GM21447 (cell line): ENCODE results near the gene UBE2N.
"Not testable (repeated sequence)": the region's sequence is repeated elsewhere in the genome, so short reads cannot be mapped to it uniquely, and the experiment has no call there.

ENCODE experiments used
- ATAC-seq: cut with Tn5 transposase; IDR thresholded peaks from one replicate; pipeline ENCODE4 v1.9.1; 2021; ENCODE audit not compliant: unreplicated experiment

Gene UBE2N

DNA sequence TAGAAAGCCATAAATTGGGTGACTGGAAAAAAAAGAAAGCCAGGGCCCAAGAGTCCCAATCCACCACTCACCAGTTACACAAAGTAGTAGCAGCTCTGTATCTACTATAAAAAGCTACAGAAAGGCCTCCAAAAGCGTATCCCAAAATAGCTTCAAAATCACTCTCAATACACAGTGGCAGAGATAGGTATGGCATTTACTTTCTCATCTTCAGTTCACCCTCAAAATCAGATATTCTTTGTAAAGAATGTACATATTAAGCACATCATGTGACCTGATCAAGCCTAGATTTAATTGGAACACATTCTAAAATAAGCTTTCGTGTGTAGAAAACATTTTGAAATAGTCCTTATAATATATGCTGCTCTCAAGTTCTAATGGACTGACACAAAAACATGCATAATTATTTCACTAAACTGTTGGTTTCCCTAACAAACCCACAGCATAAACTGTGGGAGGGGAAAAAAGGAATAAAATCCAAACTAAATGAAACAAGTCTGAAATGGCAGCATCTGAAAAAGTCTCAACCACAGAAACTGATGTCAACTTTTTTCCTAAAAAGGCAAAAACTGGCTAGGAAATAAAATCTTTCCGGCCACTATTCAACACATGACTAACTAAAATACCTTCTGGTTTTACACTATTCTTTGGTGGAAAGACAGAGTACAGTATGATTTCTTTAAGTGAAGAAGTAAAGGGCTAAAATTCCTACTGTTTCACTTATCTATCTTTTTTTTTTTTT, 25.9 kb downstream of the UBE2N start:
- no peak for ATAC-seq

DNA sequence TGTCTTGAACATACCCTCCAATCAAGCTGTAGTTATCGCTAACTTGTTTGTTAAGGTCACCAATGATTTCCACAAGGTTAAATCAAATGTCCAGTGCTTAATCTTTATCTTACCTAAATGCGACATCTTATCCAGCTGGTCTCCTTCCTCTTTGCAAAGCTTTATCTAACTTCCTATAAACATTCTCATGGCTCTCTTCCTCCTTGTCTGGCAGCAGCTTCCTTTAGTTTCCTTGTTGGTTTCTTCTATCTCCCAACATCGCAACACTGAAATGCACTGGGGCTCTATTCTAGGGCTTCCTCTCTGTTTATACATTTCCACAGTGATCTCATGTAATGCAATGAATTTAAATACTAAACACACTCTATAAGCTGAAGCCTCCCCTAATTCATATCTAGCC, 28.7 kb downstream of the UBE2N start:
- no peak for ATAC-seq

DNA sequence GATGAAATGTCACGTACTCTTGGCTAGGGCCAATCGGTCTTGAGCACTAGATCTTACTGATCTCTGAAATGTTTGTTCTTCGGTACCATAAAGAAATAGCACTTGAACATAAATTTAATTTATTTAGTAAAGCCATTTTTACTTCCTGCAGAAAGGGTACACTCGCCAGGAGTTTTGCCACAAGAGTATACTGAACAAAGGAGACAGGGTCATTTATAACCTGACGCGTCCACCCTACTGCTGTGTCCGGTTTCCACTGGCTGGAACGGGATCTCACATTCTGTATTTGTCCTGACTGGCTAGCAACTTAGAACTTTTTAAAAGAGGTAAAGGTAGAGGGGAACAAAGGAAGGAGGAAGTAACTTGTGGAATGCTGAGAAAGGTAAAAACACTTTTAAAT, 29.4 kb downstream of the UBE2N start:
- ATAC-seq: not testable (repeated sequence)

DNA sequence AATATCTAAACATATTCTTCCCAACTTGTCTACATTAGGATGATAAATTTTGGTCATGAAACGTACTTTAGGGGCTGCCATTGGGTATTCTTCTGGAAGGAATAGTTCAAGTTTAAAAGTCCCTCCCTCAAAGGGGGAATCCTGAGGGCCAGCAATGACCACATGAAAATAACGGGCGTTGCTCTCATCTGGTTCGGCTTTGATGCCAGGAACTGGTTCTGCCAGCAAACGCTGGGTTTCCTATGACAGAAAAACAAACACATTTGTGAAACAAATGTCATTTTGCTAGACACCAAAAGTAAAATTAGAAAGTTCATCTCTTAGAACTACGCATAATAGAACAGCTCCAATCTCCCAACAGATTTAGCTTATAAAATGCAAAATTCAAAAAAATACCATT, 30.7 kb downstream of the UBE2N start:
- ATAC-seq: not testable (repeated sequence)

DNA sequence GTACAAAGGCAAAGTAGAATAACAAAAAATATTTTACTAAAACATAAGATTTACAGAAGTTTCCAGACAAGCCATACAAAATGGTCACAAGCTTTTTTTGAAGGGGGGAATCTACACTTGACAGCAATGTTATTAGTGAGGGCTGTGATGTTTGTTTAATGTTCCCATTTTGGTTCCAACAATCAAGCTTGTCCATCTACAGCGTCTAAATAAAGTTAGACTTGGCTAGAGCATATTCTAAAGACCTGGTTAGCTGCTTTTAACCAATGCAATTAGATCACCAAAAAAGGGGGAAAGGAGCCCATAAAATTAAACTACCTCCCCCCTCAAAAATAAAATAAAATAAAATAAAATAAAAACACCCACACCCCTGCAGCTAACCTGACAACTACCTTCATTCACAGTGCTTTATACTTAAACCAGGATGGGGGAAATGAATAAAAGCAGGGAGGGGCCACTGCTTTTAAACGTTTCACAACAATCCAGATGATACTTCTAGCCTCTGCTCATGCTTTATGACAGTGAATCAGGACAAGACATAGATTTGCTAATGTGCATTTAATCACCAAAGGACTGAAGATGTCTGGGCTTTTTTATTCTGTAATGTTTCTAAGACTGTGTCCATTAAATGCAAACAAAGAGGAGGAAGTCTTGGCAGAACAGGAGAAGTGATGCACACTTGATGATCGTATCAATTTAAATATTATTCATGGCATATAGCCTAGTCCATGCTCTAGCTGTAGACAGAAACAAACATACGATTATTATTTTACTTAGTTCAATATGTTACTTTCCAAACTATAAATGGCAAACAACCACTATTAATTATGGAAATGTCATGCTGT, 32.2 kb downstream of the UBE2N start:
- ATAC-seq: not testable (repeated sequence)

DNA sequence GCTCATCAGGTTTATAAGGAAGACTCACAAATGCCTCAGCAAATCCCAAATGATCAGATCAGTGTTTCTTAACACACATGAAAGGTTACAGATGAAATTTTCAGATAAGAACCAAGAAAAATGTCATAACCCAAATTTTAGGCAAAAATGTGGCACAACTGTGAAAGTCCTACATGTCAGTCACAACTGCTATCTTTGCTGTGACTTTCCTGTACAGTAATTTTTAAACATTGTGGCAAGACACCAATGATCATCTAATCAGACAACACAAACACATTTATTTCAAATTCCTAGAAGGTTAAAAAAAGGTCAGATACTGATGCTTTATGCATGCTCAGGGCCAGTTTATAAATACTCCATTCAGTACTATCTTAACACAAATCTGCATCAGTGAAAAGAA, 32.9 kb downstream of the UBE2N start:
- ATAC-seq: no peak

DNA sequence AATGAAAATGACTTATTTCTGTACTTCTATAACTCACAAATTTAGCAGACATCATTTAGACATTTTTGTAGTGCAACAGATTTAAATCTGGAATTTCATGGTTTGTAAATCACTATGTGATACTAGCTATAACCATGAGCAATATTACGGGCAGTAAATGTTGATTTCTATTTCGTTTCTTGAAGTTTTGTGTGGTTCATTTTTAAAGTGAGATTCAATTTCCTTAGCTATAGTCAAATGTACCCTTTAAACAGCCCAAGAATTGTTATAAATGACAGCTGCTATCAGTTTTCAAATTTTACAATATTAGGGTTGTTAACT, 33.8 kb downstream of the UBE2N start:
- ATAC-seq: no peak

DNA sequence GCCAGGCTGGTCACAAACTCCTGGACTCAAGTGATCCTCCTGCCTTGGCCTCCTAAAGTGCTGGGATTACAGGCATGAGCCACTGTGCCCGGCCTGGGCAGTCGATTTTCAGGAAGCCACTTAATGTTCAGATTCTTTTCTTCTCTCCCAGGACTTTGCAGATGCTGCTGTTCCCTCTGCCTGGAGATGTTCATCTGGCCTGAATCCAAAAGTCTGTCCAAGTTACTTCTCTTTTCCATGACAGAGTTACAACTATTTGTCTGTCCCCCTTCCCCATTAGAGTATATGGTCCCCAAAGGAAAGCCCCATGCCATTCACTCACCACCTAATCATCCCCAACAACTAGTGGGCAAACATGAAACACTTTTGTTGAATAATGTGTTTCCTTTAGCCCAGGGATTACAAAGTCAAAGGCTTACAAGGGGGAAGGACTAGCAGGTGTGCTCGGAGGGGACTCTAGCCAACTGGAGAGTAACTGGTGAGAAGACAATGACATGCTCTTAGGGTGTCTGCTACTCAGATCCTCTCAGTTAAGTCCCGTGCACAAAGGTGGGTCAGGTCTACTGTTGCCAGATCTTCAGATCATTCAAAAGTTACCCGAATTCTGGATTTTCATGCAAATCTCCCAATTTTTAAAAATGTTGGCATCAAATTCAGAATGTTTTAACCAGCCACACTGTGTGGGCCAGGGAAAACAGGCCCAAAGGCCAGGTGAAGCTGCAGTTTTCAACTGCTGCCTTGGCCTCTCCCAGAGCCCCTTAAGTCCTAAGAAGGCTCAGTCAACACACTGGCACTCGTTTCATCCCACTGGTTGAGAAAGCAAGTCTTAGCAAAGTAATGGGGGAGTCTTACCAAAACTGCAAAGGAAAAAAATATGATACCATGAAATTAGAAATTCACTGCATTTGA, 34.4 kb downstream of the UBE2N start:
- ATAC-seq: no peak

DNA sequence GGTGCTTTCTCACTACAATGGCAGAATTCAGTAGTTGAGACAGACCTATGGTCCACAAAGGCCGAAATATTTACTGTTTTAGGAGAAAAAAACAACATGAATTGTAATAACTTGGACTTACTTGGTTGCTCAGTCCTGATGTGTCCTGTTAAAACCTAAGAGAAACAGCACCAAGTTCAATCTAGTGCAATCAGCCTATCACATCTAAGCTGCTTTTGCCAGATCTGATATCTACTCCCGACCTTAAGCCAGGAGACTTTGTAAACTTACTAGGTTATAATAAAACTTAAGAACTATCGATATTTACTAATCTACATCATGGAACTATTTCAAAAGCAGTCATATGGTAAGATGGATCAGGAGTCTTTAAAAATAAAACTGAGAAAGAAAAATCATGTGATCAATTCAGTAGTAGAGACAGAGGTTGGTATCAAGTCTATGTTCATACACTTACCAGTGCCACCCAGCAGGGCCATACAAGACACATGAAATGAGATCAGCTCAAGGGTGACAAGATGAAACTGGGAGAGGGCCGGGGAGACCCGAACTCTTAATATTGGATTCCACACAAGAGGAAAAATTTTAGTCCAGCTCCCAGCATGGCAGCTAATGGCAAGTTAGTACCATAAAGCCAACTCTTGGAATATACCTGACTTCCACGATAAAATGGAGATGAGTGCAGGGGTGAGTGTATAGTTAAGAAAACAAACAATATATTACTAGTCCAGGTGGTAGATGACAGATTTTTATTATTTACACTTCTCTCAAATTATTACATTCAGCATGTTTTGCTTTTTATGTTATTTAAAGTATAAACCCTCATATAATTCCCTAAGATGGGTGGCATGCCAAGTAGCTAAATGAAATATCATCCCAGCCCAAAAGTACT, 36.5 kb downstream of the UBE2N start:
- ATAC-seq: no peak

DNA sequence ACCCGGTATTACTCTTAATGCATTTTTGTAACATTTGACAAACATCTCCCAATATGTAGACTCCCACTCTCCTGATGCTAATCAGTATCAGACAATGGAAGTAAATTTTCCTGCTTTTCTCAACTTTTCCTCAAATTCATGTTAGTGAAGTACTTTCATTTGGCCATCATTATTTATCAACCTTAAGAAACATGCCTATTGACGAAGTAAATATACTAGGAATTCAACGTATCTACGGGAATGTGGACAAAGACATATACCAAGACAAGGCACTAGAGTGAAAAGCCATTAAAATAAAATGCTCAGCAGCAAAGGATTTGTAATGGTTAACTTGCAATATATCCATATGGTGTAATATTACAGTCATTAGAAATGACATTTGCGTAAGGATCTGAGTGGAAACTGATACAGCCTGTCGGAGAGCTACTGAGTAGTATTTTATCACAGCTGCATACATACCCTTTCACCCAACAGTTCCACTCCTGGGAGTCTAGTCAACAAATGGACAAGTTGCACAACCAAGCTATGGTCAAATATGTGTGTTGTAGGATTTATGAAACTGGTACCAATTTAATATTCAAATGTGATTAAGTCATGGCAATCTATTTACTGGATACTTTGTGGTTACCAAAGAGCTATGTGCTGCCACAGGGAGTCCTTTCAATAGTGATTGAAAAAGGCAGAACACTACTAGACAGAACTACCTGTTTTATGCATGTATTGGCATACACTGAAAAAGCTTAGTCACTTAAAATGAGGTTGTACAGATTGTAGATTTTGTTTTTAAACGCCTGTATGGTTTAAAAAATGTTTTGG, 37.6 kb downstream of the UBE2N start:
- ATAC-seq: no peak

DNA sequence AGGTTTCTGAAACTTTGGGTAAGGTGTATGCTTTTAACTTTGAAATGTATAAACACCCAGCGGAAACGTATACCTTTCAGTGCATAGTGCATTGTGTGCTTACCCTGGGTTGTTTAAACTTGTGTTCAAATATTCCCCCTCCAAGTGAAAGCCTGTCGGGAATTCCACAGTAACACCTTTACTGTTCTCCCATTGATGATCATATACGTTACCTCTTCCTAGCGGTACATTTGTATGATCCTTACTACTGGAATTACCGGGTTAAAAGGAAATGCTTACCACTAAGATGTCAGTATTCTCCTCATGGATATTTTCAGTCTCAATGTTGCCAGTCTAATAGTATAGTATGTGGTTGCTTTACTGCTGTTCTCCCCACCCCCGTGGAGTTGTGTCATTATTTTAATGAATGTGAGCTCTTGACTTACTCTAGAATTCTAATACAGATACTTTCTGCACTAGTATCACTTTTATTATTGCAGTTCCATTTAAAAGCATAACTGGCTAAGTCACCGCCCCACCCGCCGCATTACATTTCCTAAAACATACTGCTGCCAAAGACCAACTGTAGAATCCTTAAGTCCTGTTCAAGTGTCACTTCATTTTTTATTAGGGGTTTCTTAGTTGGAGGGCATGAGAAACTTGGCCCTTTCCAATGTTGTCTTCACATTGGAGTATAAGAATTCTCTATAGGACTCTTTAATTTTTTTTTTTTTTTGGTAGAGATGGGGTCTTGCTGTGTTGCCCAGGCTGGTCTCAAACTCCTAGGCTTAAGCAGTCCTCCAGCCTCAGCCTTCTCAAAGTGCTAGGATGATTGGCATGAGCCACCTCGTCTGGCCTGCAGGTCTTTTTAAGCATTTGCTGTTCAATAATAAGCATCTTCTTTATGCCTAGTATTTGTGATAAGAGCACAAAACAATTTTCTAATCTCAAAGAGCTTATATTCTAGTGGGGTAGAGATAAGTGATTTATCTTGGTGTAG, 39.1 kb downstream of the UBE2N start:
- no peak for ATAC-seq

DNA sequence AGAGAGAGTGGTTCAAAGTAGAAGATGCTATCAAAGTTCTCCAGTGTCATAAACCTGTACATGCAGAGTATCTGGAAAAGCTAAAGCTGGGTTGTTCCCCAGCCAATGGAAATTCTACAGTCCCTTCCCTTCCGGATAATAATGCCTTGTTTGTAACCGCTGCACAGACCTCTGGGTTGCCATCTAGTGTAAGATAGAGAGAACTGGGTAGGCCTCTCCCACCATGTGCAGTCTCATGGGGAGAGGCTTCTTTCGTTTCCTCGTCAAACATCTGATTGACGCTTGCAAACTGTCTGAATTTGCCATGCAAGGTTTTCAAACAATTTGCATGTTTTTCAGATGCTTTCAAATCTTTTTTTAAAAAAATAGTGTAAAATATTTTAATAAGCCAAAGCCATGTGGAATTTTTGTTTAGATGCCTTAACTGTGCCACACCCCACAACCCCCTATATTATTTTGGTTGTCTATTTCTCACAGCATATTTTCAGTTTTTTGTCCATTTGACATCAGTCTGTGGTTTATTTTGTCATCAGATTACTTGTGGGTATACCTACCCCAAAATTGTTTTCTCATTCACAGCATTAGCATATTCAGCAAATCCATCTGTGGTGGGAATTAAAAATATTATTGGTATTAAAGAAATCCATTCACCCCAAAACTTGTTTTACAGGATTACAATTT, 42.4 kb downstream of the UBE2N start:
- ATAC-seq: peak; percentile 81

DNA sequence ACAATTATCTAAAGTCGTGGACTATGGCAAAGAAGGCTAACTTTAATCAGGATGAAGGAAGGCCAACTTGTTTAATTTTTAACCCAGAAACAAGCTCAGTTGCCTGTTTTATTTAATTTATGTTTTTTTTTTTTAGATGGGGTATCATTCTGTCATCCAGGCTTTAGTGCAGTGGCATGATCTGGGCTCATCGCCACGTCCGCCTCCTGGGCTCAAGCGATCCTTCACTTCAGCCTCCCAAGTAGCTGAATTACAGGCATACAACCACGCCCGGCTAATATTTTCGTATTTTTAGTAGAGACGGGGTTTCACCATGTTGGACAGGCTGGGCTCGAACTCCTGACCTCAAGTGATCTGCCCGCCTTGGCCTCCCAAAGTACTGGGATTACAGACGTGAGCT, 44.3 kb downstream of the UBE2N start:
- no peak for ATAC-seq

DNA sequence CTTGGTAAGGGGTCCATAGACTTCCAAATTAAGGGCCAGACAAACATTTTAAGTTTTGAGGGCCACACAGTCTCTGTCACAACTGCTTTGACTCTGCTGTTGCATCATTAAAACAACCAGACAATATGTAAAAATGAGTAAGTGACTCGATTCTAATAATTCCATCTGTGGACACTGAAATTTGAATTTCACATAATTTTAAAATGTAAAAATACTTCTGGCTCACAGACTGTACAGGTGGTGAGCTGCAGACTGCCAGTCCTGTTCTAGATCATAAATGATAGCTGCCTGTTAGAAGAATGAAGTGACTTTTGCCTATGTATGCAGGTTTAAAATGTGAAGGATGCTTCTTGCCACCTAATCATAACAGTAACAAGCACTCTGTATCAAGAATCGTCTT, 48.3 kb downstream of the UBE2N start:
- no peak for ATAC-seq

DNA sequence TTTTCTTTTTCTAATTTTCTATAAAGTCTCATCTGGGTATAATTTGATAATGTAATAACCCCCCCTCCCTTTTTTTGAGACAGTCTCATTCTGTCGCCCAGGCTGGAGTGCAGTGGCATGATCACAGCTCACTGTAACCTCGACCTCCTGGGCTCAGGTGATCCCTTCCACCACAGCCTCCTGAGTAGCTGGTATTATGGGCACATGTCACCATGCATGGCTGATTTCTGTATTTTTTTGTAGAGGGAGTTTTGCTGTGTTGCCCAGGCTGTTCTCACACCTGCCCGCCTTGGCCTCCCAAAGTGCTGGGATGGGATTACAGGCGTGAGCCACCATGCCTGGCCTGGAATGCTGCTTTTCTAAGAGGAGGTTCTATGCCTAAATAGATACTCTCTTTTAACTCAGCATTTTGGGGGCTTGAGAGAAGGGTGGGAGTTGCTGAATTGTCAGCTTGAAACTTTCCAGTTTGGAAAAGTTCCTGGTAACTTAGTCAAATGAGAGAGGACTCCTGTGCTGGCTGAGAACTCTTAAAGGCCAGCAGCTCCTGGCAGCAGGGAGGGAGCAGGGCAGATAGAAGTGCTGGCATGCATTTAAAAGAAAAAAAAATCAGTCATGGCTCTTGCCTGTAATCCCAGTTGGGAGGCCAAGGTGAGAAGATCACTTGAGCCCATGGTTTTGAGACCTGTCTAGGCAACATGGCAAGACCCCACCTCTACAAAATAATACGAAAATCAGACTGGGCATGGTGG, 51.0 kb downstream of the UBE2N start:
- ATAC-seq: peak; percentile 50

DNA sequence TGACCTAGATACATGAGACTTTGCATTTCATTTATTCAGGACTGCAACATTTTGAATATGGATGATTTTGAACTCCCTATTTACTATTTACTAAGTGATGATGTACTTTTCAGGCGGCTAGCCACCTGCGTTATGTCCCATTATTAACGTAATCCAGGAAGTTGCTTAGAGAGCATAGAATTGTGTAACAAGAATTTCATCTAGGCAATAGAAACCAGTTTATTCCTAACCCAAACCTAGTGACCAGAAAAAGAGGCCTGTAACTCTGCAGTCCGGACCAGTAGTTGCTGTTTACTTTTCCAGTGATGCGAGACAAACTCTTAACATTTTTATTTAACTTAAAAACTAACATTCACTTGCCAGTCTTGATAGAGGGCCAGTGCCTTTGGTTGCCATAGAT, 51.7 kb downstream of the UBE2N start:
- ATAC-seq: no peak

DNA sequence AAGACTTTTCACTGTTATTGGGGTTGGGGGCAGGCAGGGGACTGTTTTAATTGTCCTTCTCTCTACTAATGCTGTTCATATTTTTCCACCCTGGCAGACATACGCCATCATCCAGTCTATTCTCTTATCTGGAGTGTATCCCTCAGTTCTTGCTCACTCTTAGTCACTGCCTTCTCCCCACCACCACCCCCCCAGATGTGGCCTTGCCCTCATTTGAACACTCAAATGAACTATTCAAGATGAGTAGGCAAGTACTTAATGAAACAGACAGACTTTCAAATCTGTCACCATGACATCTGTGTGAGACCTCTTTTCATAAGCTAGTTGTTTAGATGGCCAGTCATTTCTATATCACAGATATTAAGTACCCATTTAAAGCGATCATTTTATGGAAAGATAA, 54.0 kb downstream of the UBE2N start:
- ATAC-seq: no peak
